ENCODE results near the gene CTXND1.

CTXND1 gene

DNA sequence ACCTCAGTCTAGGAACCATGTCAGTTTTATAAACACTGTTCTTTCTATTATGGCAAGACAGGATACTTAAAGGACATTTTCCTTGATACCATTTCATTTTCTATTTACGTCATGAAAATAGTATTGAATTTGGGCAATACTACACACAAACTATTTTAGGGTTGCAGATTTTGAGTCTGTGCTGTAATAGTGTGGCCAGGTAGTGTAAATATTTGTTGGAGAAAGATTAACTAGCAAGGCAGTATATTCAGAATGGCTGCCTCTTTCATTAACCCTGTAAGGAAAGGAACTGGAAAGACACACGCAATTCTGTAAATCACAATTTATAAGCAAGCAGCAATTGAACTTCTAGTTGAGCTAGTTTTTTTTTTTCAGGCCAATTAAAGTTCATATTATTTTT lies 2.0 kb downstream of the CTXND1 start:
- H3K4me3 ChIP-seq (ENCODE audit: low read length), result no peak overlapping the region
- peaks cover 24% of the 10 kb centered on the region for H3K27me3 ChIP-seq (ENCODE audit: insufficient read depth, low read length)
- H3K4me1 ChIP-seq (ENCODE audit: insufficient read depth, low read length), result peaks cover 36% of the 10 kb centered on the region
- H3K9me3 ChIP-seq (ENCODE audit: low read length), result no peaks in the 10 kb centered on the region
- no peaks in the 10 kb centered on the region for H3K36me3 ChIP-seq (ENCODE audit: insufficient read depth, low read length)
- H2AFZ ChIP-seq (ENCODE audit: low read depth, low read length), result no peak overlapping the region

DNA sequence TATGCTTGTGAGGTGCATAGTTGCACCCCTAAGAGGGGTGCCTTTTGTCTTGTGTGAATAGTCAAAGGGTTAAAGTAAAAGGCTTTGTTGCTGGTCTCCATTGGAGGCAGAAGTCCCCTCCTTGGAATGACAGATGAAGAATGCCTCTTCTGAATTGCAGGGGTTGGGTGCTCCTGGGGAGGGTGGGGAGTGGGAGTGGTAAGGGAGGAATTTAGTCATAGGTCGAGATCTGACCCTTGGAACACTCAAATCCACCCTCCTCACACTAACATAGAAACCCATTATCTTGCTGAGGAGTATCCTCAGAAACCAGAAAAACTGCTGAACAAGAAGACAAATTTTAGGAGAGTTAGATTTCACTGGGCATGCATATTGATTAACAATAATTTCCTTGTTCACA lies 4.7 kb downstream of the CTXND1 start:
- Histone ChIP-seq H3K9me3 (ENCODE audit: low read length) (no peaks in the 10 kb centered on the region), H3K36me3 (ENCODE audit: insufficient read depth, low read length) (no peaks in the 10 kb centered on the region), H3K27me3 (ENCODE audit: insufficient read depth, low read length) (peaks cover 14% of the 10 kb centered on the region), H3K4me3 (ENCODE audit: low read length) (no peak overlapping the region), H2AFZ (ENCODE audit: low read depth, low read length) (no peak overlapping the region), H3K4me1 (ENCODE audit: insufficient read depth, low read length) (peaks cover 32% of the 10 kb centered on the region)

GRCh38 chr15:80246425-80246894 lies 5.6 kb downstream of the CTXND1 start:
- Histone ChIP-seq H3K9me3 (ENCODE audit: low read length) (peaks cover 2% of the 10 kb centered on the region), H3K27me3 (ENCODE audit: insufficient read depth, low read length) (peaks cover 10% of the 10 kb centered on the region), H2AFZ (ENCODE audit: low read depth, low read length) (no peak overlapping the region), H3K36me3 (ENCODE audit: insufficient read depth, low read length) (no peaks in the 10 kb centered on the region), H3K4me3 (ENCODE audit: low read length) (no peak overlapping the region), H3K4me1 (ENCODE audit: insufficient read depth, low read length) (peaks cover 27% of the 10 kb centered on the region)

DNA sequence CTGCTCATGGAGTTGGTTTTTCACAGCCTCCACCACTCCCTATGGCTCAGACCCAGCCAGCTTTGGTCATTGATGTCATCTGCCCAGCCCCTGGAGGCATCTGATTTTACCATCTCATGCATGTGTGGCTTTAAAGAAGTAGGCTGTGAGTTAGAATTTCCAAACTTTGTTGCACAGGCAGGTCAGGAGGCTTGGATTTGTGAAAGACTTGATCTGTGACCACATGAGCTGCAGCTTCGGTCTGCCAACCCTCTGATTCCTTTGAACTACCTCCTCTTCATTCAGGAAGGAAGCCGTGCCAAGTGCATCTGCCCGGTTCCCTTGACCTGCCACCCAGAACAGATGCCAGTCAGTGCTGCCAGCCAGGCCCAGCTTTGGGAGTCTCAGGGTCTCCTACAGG lies 9.2 kb downstream of the CTXND1 start:
- Histone ChIP-seq H3K36me3 (ENCODE audit: insufficient read depth, low read length) (no peaks in the 10 kb centered on the region), H3K27me3 (ENCODE audit: insufficient read depth, low read length) (no peaks in the 10 kb centered on the region), H3K9me3 (ENCODE audit: low read length) (peaks cover 2% of the 10 kb centered on the region), H2AFZ (ENCODE audit: low read depth, low read length) (no peak overlapping the region), H3K4me3 (ENCODE audit: low read length) (no peak overlapping the region), H3K4me1 (ENCODE audit: insufficient read depth, low read length) (peaks cover 18% of the 10 kb centered on the region)

GRCh38 chr15:80242132-80242769 lies 9.8 kb downstream of the CTXND1 start:
- H3K36me3 ChIP-seq (ENCODE audit: insufficient read depth, low read length), result no peaks in the 10 kb centered on the region
- no peaks in the 10 kb centered on the region for H3K27me3 ChIP-seq (ENCODE audit: insufficient read depth, low read length)
- no peak overlapping the region for H3K4me3 ChIP-seq (ENCODE audit: low read length)
- no peak overlapping the region for H2AFZ ChIP-seq (ENCODE audit: low read depth, low read length)
- H3K9me3 ChIP-seq (ENCODE audit: low read length), result peaks cover 2% of the 10 kb centered on the region
- peaks cover 12% of the 10 kb centered on the region for H3K4me1 ChIP-seq (ENCODE audit: insufficient read depth, low read length)

- Histone ChIP-seq H3K27me3 (ENCODE audit: insufficient read depth, low read length) (no peaks in the 10 kb centered on the region), H3K4me1 (ENCODE audit: insufficient read depth, low read length) (peaks cover 5% of the 10 kb centered on the region), H3K4me3 (ENCODE audit: low read length) (no peak overlapping the region), H2AFZ (ENCODE audit: low read depth, low read length) (no peak overlapping the region), H3K9me3 (ENCODE audit: low read length) (peaks cover 2% of the 10 kb centered on the region), H3K36me3 (ENCODE audit: insufficient read depth, low read length) (no peaks in the 10 kb centered on the region)
Observed at GRCh38 chr15:80241508-80241907, 10.5 kb downstream of the CTXND1 start.

DNA sequence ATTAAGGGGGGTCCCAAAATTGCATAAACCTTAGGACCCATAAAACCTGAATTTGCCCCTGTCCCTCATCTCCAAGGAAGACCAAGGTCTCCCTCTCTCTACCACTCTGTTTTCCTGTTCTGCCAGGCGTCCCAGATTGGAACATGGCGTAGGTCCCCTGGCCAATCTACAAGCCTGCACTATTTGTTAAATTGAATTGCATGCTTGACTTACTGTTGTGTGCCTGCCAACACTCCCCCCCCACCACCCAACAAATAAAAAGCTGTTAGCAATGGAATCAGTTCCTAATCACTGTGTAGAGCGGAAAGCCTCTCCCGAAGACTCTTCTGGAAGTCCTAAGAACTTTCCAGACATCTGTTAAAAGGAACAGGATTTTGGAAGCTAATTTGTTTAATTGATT lies 11.7 kb downstream of the CTXND1 start:
- Histone ChIP-seq H3K27me3 (ENCODE audit: insufficient read depth, low read length) (no peaks in the 10 kb centered on the region), H3K36me3 (ENCODE audit: insufficient read depth, low read length) (no peaks in the 10 kb centered on the region), H2AFZ (ENCODE audit: low read depth, low read length) (no peak overlapping the region), H3K4me1 (ENCODE audit: insufficient read depth, low read length) (no peaks in the 10 kb centered on the region), H3K9me3 (ENCODE audit: low read length) (peaks cover 2% of the 10 kb centered on the region), H3K4me3 (ENCODE audit: low read length) (no peak overlapping the region)

- H3K27me3 ChIP-seq (ENCODE audit: insufficient read depth, low read length), result no peaks in the 10 kb centered on the region
- no peak overlapping the region for H3K4me3 ChIP-seq (ENCODE audit: low read length)
- peaks cover 22% of the 10 kb centered on the region for H3K4me1 ChIP-seq (ENCODE audit: insufficient read depth, low read length)
- no peaks in the 10 kb centered on the region for H3K36me3 ChIP-seq (ENCODE audit: insufficient read depth, low read length)
- no peaks in the 10 kb centered on the region for H3K9me3 ChIP-seq (ENCODE audit: low read length)
- H2AFZ ChIP-seq (ENCODE audit: low read depth, low read length), result no peak overlapping the region
Observed at GRCh38 chr15:80234883-80235282, 17.1 kb downstream of the CTXND1 start.

GRCh38 chr15:80233581-80233980 lies 18.4 kb downstream of the CTXND1 start:
- Histone ChIP-seq H2AFZ (ENCODE audit: low read depth, low read length) (no peak overlapping the region), H3K36me3 (ENCODE audit: insufficient read depth, low read length) (no peaks in the 10 kb centered on the region), H3K4me3 (ENCODE audit: low read length) (no peak overlapping the region), H3K9me3 (ENCODE audit: low read length) (no peaks in the 10 kb centered on the region), H3K4me1 (ENCODE audit: insufficient read depth, low read length) (peaks cover 22% of the 10 kb centered on the region), H3K27me3 (ENCODE audit: insufficient read depth, low read length) (no peaks in the 10 kb centered on the region)

GRCh38 chr15:80231371-80231770 lies 20.6 kb downstream of the CTXND1 start:
- H3K9me3 ChIP-seq (ENCODE audit: low read length), result no peaks in the 10 kb centered on the region
- no peaks in the 10 kb centered on the region for H3K27me3 ChIP-seq (ENCODE audit: insufficient read depth, low read length)
- H3K4me3 ChIP-seq (ENCODE audit: low read length), result no peak overlapping the region
- peaks cover 29% of the 10 kb centered on the region for H3K4me1 ChIP-seq (ENCODE audit: insufficient read depth, low read length)
- no peaks in the 10 kb centered on the region for H3K36me3 ChIP-seq (ENCODE audit: insufficient read depth, low read length)
- H2AFZ ChIP-seq (ENCODE audit: low read depth, low read length), result no peak overlapping the region

DNA sequence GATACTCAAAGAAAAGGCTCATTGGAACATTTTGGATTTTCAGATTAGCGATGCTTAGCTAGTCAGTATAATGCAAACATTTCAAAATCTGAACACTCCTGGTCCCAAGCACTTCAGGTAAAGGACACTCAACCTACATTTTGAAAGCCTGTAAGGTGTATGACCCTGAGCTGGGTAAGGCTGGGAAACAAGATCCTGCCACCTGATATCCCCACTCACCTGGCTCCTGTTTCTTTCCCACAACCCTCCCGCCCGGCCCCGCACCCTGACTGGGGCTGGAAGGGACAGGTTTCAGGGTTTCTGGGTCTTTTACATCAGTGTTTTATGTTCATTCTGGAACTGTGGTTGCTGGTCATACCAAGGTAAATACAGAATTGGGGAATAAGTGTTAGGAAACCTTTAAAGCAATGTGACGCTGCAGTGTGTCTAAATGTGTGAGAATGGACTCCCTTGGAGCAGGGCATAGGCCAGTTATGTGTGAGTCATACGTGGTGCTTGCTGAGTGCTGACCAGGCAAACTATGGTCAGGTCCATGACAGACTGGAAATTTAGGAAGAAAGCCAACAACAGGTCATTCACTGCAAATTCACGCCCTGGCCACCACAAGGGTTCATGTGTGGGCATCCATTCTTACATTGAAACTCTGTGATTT lies 22.9 kb downstream of the CTXND1 start:
- Histone ChIP-seq H3K9me3 (ENCODE audit: low read length) (no peaks in the 10 kb centered on the region), H3K4me1 (ENCODE audit: insufficient read depth, low read length) (peaks cover 37% of the 10 kb centered on the region), H3K27me3 (ENCODE audit: insufficient read depth, low read length) (no peaks in the 10 kb centered on the region), H3K4me3 (ENCODE audit: low read length) (no peak overlapping the region), H2AFZ (ENCODE audit: low read depth, low read length) (no peak overlapping the region), H3K36me3 (ENCODE audit: insufficient read depth, low read length) (no peaks in the 10 kb centered on the region)

- Histone ChIP-seq H3K27me3 (ENCODE audit: insufficient read depth, low read length) (no peaks in the 10 kb centered on the region), H2AFZ (ENCODE audit: low read depth, low read length) (no peak overlapping the region), H3K9me3 (ENCODE audit: low read length) (no peaks in the 10 kb centered on the region), H3K36me3 (ENCODE audit: insufficient read depth, low read length) (no peaks in the 10 kb centered on the region), H3K4me3 (ENCODE audit: low read length) (no peak overlapping the region), H3K4me1 (ENCODE audit: insufficient read depth, low read length) (no peaks in the 10 kb centered on the region)
Observed at GRCh38 chr15:80219955-80220354, 32.1 kb downstream of the CTXND1 start.

DNA sequence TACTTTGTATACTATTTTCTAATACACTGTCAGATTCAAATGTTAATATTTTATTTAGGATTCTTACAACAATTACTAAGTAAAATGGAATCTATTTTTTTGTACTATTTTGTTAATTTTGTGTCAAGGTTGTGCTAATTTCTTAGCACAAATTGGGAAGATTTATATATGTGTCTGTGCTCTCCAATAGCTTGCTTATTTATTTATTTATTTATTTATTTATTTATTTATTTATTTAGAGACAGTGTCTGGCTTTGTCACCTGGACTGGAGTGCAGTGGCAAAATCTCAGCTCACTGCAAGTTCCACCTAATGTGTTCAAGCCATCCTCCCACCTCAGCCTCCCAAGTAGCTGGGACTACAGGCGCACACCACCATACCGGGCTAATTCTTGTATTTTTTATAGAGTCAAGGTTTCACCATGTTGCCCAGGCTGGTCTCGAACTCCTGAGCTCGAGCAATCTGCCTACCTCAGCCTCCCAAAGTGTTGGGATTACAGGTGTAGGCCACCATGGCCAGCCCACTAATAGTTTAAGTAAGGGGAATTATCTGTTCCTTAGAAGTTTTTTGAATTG lies 34.6 kb downstream of the CTXND1 start:
- H3K9me3 ChIP-seq (ENCODE audit: low read length), result no peaks in the 10 kb centered on the region
- H2AFZ ChIP-seq (ENCODE audit: low read depth, low read length), result no peak overlapping the region
- no peaks in the 10 kb centered on the region for H3K36me3 ChIP-seq (ENCODE audit: insufficient read depth, low read length)
- H3K4me3 ChIP-seq (ENCODE audit: low read length), result no peak overlapping the region
- H3K4me1 ChIP-seq (ENCODE audit: insufficient read depth, low read length), result no peaks in the 10 kb centered on the region
- no peaks in the 10 kb centered on the region for H3K27me3 ChIP-seq (ENCODE audit: insufficient read depth, low read length)
